ENCODE data around the gene DPP10.

DPP10 gene

GRCh38 chr2:114424699-114425098, 17.7 kb upstream of the DPP10 start:
- TF ChIP-seq POLR2AphosphoS5 (IDR thresholded peaks at IDR 0.05; ENCODE audit: low read depth, low read length) (no peak), SIN3A (IDR thresholded peaks at IDR 0.05; ENCODE audit: borderline replicate concordance, insufficient read depth, low read length) (no peak), TAF1 (IDR thresholded peaks at IDR 0.05; ENCODE audit: borderline replicate concordance, insufficient read depth, low read length) (no peak), FOXP2 (optimal IDR thresholded peaks at IDR 0.05; ENCODE audit: borderline replicate concordance, extremely low read depth, extremely low read length, insufficient read depth) (no peak), REST (IDR thresholded peaks at IDR 0.05; ENCODE audit: insufficient read depth in 1 of 2, low read depth in 2 of 2, low read length in 2 of 2) (no peak)

- TF ChIP-seq SIN3A (IDR thresholded peaks at IDR 0.05; ENCODE audit: borderline replicate concordance, insufficient read depth, low read length), result no peak
- TF ChIP-seq POLR2AphosphoS5 (IDR thresholded peaks at IDR 0.05; ENCODE audit: low read depth, low read length), result no peak
- no peak for TF ChIP-seq FOXP2 (optimal IDR thresholded peaks at IDR 0.05; ENCODE audit: borderline replicate concordance, extremely low read depth, extremely low read length, insufficient read depth)
- TF ChIP-seq REST (IDR thresholded peaks at IDR 0.05; ENCODE audit: insufficient read depth in 1 of 2, low read depth in 2 of 2, low read length in 2 of 2), result no peak
- no peak for TF ChIP-seq TAF1 (IDR thresholded peaks at IDR 0.05; ENCODE audit: borderline replicate concordance, insufficient read depth, low read length)
Observed at GRCh38 chr2:114426756-114427155, 15.7 kb upstream of the DPP10 start.

DNA sequence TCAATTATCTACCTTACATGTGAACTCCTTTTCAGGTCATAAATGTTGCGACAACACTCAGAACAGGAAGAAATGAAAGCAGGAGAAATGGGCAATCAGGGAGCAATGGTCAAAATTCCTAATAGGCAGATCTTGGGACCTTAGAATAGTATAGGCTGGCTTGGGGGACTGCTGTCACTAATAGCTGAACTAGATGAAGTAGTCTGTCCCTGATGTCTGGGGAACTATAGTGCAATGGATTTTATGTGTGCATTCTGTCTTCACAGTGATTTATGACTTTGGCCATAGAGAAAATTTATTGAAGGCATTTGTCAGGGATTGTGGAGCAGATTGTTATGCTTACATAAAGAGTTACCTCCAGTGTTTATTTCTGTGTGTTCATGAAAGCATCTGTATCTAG, 6.1 kb upstream of the DPP10 start:
- TF ChIP-seq SIN3A (IDR thresholded peaks at IDR 0.05; ENCODE audit: borderline replicate concordance, insufficient read depth, low read length), result no peak
- TF ChIP-seq REST (IDR thresholded peaks at IDR 0.05; ENCODE audit: insufficient read depth in 1 of 2, low read depth in 2 of 2, low read length in 2 of 2), result no peak
- no peak for TF ChIP-seq TAF1 (IDR thresholded peaks at IDR 0.05; ENCODE audit: borderline replicate concordance, insufficient read depth, low read length)
- no peak for TF ChIP-seq FOXP2 (optimal IDR thresholded peaks at IDR 0.05; ENCODE audit: borderline replicate concordance, extremely low read depth, extremely low read length, insufficient read depth)
- no peak for TF ChIP-seq POLR2AphosphoS5 (IDR thresholded peaks at IDR 0.05; ENCODE audit: low read depth, low read length)

DNA sequence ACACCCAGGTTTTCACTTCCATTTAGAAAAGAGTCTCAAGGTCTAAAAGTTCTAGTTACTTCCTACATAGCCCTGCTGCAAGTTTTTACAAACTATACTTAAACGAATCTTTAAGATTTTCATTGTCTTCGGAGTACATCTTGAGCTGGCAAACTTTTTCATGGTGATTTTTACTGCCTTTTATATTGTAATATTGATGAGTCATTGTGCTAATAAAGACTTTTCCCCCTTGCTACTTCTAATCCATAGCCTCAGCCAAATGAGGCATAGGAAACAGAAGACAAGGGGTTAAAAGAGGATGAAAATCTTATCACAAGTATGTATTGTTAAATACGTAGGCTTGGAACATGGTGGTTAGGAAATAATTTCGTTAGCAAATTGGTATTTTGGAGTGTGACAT, 4.1 kb downstream of the DPP10 start:
- TF ChIP-seq POLR2AphosphoS5 (IDR thresholded peaks at IDR 0.05; ENCODE audit: low read depth, low read length), result no peak
- no peak for TF ChIP-seq TAF1 (IDR thresholded peaks at IDR 0.05; ENCODE audit: borderline replicate concordance, insufficient read depth, low read length)
- TF ChIP-seq REST (IDR thresholded peaks at IDR 0.05; ENCODE audit: insufficient read depth in 1 of 2, low read depth in 2 of 2, low read length in 2 of 2), result no peak
- no peak for TF ChIP-seq SIN3A (IDR thresholded peaks at IDR 0.05; ENCODE audit: borderline replicate concordance, insufficient read depth, low read length)
- TF ChIP-seq FOXP2 (optimal IDR thresholded peaks at IDR 0.05; ENCODE audit: borderline replicate concordance, extremely low read depth, extremely low read length, insufficient read depth), result no peak

DNA sequence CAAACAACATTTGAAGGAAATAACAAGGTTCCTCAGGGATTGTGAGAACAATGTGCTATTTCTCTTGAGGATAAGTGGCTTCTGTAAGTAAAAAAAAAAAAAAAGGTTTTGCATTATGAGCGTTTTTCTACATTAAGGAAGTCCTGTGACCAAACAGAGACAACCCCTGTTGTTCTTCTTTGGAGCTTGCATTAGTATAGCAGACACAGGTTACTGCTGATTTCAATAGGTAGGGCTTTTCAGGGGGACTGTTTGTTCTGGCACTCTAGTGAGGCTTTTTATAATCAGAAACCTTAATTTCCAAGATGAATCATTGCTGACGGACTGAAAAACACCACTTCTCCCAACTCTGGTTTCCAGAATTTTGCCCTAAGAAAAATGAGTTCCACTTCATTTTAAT, 8.2 kb downstream of the DPP10 start:
- TF ChIP-seq TAF1 (IDR thresholded peaks at IDR 0.05; ENCODE audit: borderline replicate concordance, insufficient read depth, low read length) (no peak), FOXP2 (optimal IDR thresholded peaks at IDR 0.05; ENCODE audit: borderline replicate concordance, extremely low read depth, extremely low read length, insufficient read depth) (no peak), POLR2AphosphoS5 (IDR thresholded peaks at IDR 0.05; ENCODE audit: low read depth, low read length) (no peak), REST (IDR thresholded peaks at IDR 0.05; ENCODE audit: insufficient read depth in 1 of 2, low read depth in 2 of 2, low read length in 2 of 2) (no peak), SIN3A (IDR thresholded peaks at IDR 0.05; ENCODE audit: borderline replicate concordance, insufficient read depth, low read length) (no peak)
